A549 (cell line): Measurements from ENCODE around the gene OTOS. TPM values are rescaled to one million over a fixed set of nuclear protein-coding genes. Genes with fewer than 3 reads are reported as not detected.

Experiments used
- ATAC-seq, 2 experiments: fragments of 200-7000 bp in 1 of 2; fragments of >200 bp in 1 of 2; cut with Nextera tagmentation in 1 of 2; cut with Tn5 transposase in 1 of 2; 3 replicates each; pipeline versions ENCODE4 v1.8.0 to v1.9.1; 2018 to 2020; ENCODE audit warnings: mild to moderate bottlenecking in 1 of 2, moderate library complexity in 1 of 2
- CTCF ChIA-PET: fragments of 300-600 bp; sonication (Branson Sonifier 250); formaldehyde crosslinking; extraction: SDS; loops from one replicate; lab custom pipeline; 2021; ENCODE audit warnings: antibody characterized with exemption, inconsistent platforms; lab: Yijun Ruan, JAX
- POLR2A ChIA-PET: fragments of 350-600 bp; formaldehyde crosslinking; extraction: SDS; loops from one replicate; lab custom pipeline; 2021; ENCODE audit warnings: antibody characterized with exemption, inconsistent platforms; lab: Yijun Ruan, JAX
- DNase-seq, 2 experiments: peaks; one replicate each; pipeline versions ENCODE4 v3.0.0 to v3.0.0-alpha.2; 2011 to 2016; ENCODE audit warnings: low read depth in 1 of 2, low spot score in 1 of 2
- FAIRE-seq: peaks from 2 replicates; lab custom pipeline; 2011; peaks lifted over from hg19 to GRCh38; lab: Jason Lieb, UNC
- H3K27ac ChIP-seq, 2 experiments: fragments of >200 bp; sonication (Bioruptor Twin); formaldehyde crosslinking; 3 replicates each; pipeline ENCODE4 v1.5.1; 2016 to 2017
- H3K4me1 ChIP-seq: fragments of >200 bp; sonication (Bioruptor Twin); formaldehyde crosslinking; 3 replicates; pipeline ENCODE4 v1.6.1; 2016
- H3K4me2 ChIP-seq: fragments of >200 bp; sonication (Bioruptor Twin); formaldehyde crosslinking; 3 replicates; pipeline ENCODE4 v1.6.1; 2016
- H3K4me3 ChIP-seq: fragments of >200 bp; sonication (Bioruptor Twin); formaldehyde crosslinking; 3 replicates; pipeline ENCODE4 v1.5.1; 2016
- H3K9me3 ChIP-seq: fragments of >200 bp; sonication (Bioruptor Twin); formaldehyde crosslinking; 3 replicates; pipeline ENCODE4 v1.6.1; 2016
- CBX8 ChIP-seq: fragments of 200-600 bp; sonication (generic); IDR thresholded peaks from 2 replicates; pipeline ENCODE4 v1.6.1; 2016
- CTCF ChIP-seq: fragments of >200 bp; sonication (Bioruptor Twin); formaldehyde crosslinking; IDR thresholded peaks from 3 replicates; pipeline ENCODE4 v1.5.1; 2016
- EHMT2 ChIP-seq: fragments of 200-600 bp; sonication (generic); IDR thresholded peaks from 2 replicates; pipeline ENCODE4 v1.6.1; 2016; ENCODE audit warnings: antibody characterized with exemption, low read depth, mild to moderate bottlenecking, moderate library complexity
- ESRRA ChIP-seq: fragments of 150-350 bp; IDR thresholded peaks from 2 replicates; pipeline ENCODE4 v1.6.1; 2014; ENCODE audit warnings: mild to moderate bottlenecking, low read length, borderline replicate concordance
- FOSL2 ChIP-seq, 2 experiments: fragments of 450-650 bp in 1 of 2; fragments of >200 bp in 1 of 2; sonication (Bioruptor Twin) in 1 of 2; formaldehyde crosslinking; IDR thresholded peaks; 2 replicates each; pipeline versions ENCODE4 v1.5.0 to v1.6.1; 2016 to 2020; ENCODE audit warnings: mild to moderate bottlenecking in 1 of 2, moderate library complexity in 1 of 2
- FOXS1 ChIP-seq: fragments of 250-450 bp; sonication (Bioruptor Pico); IDR thresholded peaks from 2 replicates; pipeline ENCODE4 v1.5.0; 2020; ENCODE audit warnings: mild to moderate bottlenecking, moderate library complexity
- HEYL ChIP-seq: fragments of 250-450 bp; sonication (Bioruptor Pico); IDR thresholded peaks from 2 replicates; pipeline ENCODE4 v1.8.0; 2021; ENCODE audit warnings: mild to moderate bottlenecking, moderate library complexity
- JUN ChIP-seq, 2 experiments: fragments of >200 bp; sonication (Bioruptor Twin); formaldehyde crosslinking; IDR thresholded peaks; 2 replicates in 1 of 2; 3 replicates in 1 of 2; pipeline ENCODE4 v1.6.1; 2016 to 2017
- KDM5A ChIP-seq: fragments of 200-600 bp; sonication (generic); IDR thresholded peaks from 2 replicates; pipeline ENCODE4 v1.6.1; 2016; ENCODE audit warnings: antibody characterized with exemption, mild to moderate bottlenecking
- POLR2A ChIP-seq: IDR thresholded peaks from 2 replicates; pipeline ENCODE4 v1.6.1; 2012; ENCODE audit warnings: mild to moderate bottlenecking, low read length
- RARB ChIP-seq: fragments of 250-450 bp; sonication (Bioruptor Pico); IDR thresholded peaks from 2 replicates; pipeline ENCODE4 v1.8.0; 2021; ENCODE audit warnings: mild to moderate bottlenecking, moderate library complexity
- REST ChIP-seq: fragments of 200-600 bp; sonication (generic); IDR thresholded peaks from 2 replicates; pipeline ENCODE4 v1.6.1; 2016; ENCODE audit warnings: antibody characterized with exemption, mild to moderate bottlenecking, moderate library complexity
- ZC3H11A ChIP-seq: fragments of 450-650 bp; IDR thresholded peaks from 2 replicates; pipeline ENCODE4 v1.6.1; 2014; ENCODE audit warnings: antibody characterized with exemption, mild to moderate bottlenecking
- WGBS: methylation state at CpG from one replicate; pipeline ENCODE4 v1.1.6; 2017; ENCODE audit errors: missing lambda C conversion rate; 5-methylcytosine and 5-hydroxymethylcytosine counted together
- polyA plus RNA-seq, 4 experiments: library from polyadenylated mRNA; depleted of rRNA in 3 of 4; stranded (reverse); fragments of >200 nt; fragmentation: RNase III in 1 of 4; extraction: RNeasy Plus Mini Kit Qiagen cat#74134 plus additional on column Dnase treatment in 1 of 4; gene quantifications; 2 replicates in 3 of 4; 3 replicates in 1 of 4; pipeline ENCODE4 v1.2.3, GENCODE V29; 2011 to 2017
- TF ChIP-seq, protein P1 (sequence below): fragments of 450-650 bp; IDR thresholded peaks from 2 replicates; pipeline ENCODE4 v1.6.1; 2014; ENCODE audit warnings: antibody characterized with exemption
- TF ChIP-seq, protein P2 (sequence below): fragments of 250-450 bp; sonication (Bioruptor Pico); IDR thresholded peaks from 2 replicates; pipeline ENCODE4 v1.5.0; 2020; ENCODE audit warnings: low read depth, mild to moderate bottlenecking, moderate library complexity
- TF ChIP-seq, protein P3 (sequence below): fragments of >200 bp; sonication (Bioruptor Twin); formaldehyde crosslinking; IDR thresholded peaks from 2 replicates; pipeline ENCODE4 v1.6.1; 2016
- TF ChIP-seq, protein P4 (sequence below): fragments of 150-350 bp; IDR thresholded peaks from 2 replicates; pipeline ENCODE4 v1.6.1; 2014; ENCODE audit warnings: low read depth, mild to moderate bottlenecking, low read length

Gene OTOS
- polyA plus RNA-seq, 2 of the 4 experiments (the other 2 are of a cell fraction), result not detected

DNA sequence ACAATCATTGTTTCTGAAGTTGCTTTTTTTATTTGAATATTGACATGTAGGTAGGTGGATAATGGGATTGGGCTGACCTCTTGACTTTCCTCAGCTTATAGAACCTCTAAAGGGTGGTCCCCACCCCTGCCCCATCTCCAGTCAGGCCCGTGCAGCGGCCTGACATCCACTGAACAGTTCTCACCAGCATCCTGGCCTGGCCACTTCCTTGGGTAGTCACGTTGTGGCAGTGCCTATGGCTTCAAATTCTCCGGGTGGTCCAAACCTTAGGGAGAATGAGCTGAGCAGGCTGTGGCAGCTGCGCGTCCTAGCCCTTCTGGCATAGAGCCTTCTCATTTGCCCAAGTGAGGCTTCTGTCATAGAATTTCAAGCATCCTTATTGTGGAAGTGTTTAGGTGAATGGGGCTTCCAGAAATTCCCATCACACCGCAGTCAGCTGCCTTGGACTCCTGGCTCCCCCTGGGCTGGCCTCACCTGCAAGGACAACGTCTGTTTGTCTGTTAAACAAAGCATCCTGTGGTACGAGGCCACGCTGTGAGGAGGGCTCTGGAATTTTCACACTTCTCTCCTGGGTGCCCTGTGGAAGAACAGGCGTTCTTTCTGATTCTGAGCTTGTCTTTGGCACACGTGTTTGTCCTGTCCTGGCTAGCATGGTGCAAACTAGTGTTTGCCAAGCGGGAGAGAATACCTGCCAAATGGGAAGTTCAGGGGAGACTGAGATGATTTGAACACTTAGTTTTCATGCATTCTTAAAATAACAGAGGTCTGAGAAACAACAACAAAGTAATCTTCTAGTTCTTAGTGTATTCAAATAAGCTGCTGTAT lies 31.8 kb upstream of the OTOS start:
- no peak for FAIRE-seq
- 31% methylated on average over 13 of the region's 13 CpGs for WGBS
- CTCF ChIA-PET, result interaction anchor here (0.8 kb wide), 1 partner anchor 22 kb away, joined by 3 read pairs; no protein-coding TSS in a partner anchor

GRCh38 chr2:240170883-240171282 lies 30.4 kb upstream of the OTOS start:
- ChIA-PET POLR2A (no interaction called here), CTCF (interaction anchor here (1.2 kb wide), 1 partner anchor 27 kb away, joined by 3 read pairs; no protein-coding TSS in a partner anchor)
- ATAC-seq (no peak), FAIRE-seq (no peak), DNase-seq (no peak)
- H3K4me2 ChIP-seq, result no peak overlapping the region
- no peaks in the 10 kb centered on the region for H3K4me1 ChIP-seq
- no peak overlapping the region for H3K4me3 ChIP-seq
- TF ChIP-seq CTCF (no peak), ESRRA (no peak)
- TF ChIP-seq, protein P1, sequence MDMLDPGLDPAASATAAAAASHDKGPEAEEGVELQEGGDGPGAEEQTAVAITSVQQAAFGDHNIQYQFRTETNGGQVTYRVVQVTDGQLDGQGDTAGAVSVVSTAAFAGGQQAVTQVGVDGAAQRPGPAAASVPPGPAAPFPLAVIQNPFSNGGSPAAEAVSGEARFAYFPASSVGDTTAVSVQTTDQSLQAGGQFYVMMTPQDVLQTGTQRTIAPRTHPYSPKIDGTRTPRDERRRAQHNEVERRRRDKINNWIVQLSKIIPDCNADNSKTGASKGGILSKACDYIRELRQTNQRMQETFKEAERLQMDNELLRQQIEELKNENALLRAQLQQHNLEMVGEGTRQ, result no peak
- TF ChIP-seq, protein P2, sequence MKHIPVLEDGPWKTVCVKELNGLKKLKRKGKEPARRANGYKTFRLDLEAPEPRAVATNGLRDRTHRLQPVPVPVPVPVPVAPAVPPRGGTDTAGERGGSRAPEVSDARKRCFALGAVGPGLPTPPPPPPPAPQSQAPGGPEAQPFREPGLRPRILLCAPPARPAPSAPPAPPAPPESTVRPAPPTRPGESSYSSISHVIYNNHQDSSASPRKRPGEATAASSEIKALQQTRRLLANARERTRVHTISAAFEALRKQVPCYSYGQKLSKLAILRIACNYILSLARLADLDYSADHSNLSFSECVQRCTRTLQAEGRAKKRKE (CRISPR knock-in tag), result no peak
- no peak overlapping the region for H3K27ac ChIP-seq
- 56% methylated on average over 3 of the region's 3 CpGs for WGBS
- H3K9me3 ChIP-seq, result no peaks in the 10 kb centered on the region

More for the DNA sequence above, 31.8 kb upstream of the OTOS start:
- DNase-seq (no peak), ATAC-seq (no peak)
- Histone ChIP-seq H3K4me3 (no peak overlapping the region), H3K9me3 (no peaks in the 10 kb centered on the region), H3K4me2 (no peak overlapping the region)
- TF ChIP-seq REST (no peak), ZC3H11A (no peak), FOXS1 (CRISPR knock-in tag) (no peak), CBX8 (no peak), RARB (CRISPR knock-in tag) (no peak)
- TF ChIP-seq, all 56 proteins: peak for 0
- no peaks in the 10 kb centered on the region for H3K4me1 ChIP-seq
- POLR2A ChIA-PET, result no interaction called here
- no peak overlapping the region for H3K27ac ChIP-seq

- POLR2A ChIA-PET, result no interaction called here
- CTCF ChIA-PET, result interaction anchor here (1.2 kb wide), 1 partner anchor 27 kb away, joined by 3 read pairs; no protein-coding TSS in a partner anchor
- no peak for ATAC-seq
Observed at GRCh38 chr2:240170354-240170735, 29.9 kb upstream of the OTOS start.

More at GRCh38 chr2:240170354-240170735, 29.9 kb upstream of the OTOS start:
- Histone ChIP-seq H3K9me3 (no peaks in the 10 kb centered on the region), H3K4me3 (no peak overlapping the region), H3K4me1 (no peaks in the 10 kb centered on the region), H3K4me2 (no peak overlapping the region), H3K27ac (no peak overlapping the region)
- no peak for FAIRE-seq
- 64% methylated on average over 6 of the region's 6 CpGs for WGBS
- TF ChIP-seq, protein P3, sequence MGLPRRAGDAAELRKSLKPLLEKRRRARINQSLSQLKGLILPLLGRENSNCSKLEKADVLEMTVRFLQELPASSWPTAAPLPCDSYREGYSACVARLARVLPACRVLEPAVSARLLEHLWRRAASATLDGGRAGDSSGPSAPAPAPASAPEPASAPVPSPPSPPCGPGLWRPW, result no peak
- TF ChIP-seq EHMT2 (no peak), HEYL (CRISPR knock-in tag) (no peak), FOSL2 (IDR thresholded peaks at IDR 0.05) (no peak), FOSL2 (CRISPR knock-in tag; IDR thresholded peaks at IDR 0.05) (no peak), POLR2A (no peak), JUN (IDR thresholded peaks at IDR 0.05) (no peak), KDM5A (no peak)
- TF ChIP-seq, protein P4, sequence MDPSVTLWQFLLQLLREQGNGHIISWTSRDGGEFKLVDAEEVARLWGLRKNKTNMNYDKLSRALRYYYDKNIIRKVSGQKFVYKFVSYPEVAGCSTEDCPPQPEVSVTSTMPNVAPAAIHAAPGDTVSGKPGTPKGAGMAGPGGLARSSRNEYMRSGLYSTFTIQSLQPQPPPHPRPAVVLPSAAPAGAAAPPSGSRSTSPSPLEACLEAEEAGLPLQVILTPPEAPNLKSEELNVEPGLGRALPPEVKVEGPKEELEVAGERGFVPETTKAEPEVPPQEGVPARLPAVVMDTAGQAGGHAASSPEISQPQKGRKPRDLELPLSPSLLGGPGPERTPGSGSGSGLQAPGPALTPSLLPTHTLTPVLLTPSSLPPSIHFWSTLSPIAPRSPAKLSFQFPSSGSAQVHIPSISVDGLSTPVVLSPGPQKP, result no peak
- DNase-seq, result no peak
